T-helper 2 cell treated with Interferon-gamma antibody and Interleukin-4, amounts not matched to agents 5 μg/mL and 100 μg/mL, for 36 hours (primary cell): ENCODE results near the gene SAMHD1.
"Not testable (repeated sequence)": the region's sequence is repeated elsewhere in the genome, so short reads cannot be mapped to it uniquely, and the experiment has no call there.

Experiments used
- DNase-seq: peaks from one replicate; pipeline ENCODE4 v3.0.0; 2021; ENCODE audit warnings: low spot score
- H3K27ac Mint-ChIP-seq: one replicate; pipeline ENCODE4 v1.8.0; 2021; ENCODE audit warnings: mild to moderate bottlenecking, mixed read lengths
- H3K27me3 Mint-ChIP-seq: one replicate; pipeline ENCODE4 v1.8.0; 2021; ENCODE audit warnings: low read depth, mixed read lengths
- H3K36me3 Mint-ChIP-seq: one replicate; pipeline ENCODE4 v1.8.0; 2021; ENCODE audit warnings: low read depth, mixed read lengths
- H3K4me1 Mint-ChIP-seq: one replicate; pipeline ENCODE4 v1.8.0; 2021; ENCODE audit warnings: low read depth, mixed read lengths
- H3K4me3 Mint-ChIP-seq: one replicate; pipeline ENCODE4 v1.8.0; 2022; ENCODE audit warnings: mild to moderate bottlenecking, moderate library complexity, mixed read lengths
- H3K9me3 Mint-ChIP-seq: one replicate; pipeline ENCODE4 v1.8.0; 2021; ENCODE audit warnings: mixed read lengths

Gene SAMHD1

DNA sequence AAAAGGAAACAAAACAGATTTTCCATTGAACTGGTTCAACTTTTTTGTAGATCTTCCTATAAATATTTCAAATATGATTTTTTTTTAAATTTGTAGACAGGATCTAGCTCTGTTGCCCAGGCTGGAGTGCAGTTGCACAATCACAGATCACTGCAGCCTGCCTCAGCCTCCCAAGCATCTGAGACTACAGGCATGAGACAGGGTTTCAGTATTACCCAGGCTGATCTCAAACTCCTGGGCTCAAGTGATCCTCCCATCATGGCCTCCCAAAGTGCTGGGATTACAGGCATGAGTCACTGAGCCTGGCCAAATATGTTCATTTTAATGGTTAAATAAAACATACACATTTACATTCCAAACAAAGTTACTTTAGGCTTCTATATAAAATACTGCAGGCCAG is 33.6 kb downstream of the SAMHD1 start:
- H3K4me1 Mint-ChIP-seq, result peaks cover 4% of the 10 kb centered on the region
- H3K9me3 Mint-ChIP-seq, result no peaks in the 10 kb centered on the region
- DNase-seq, result no peak
- H3K36me3 Mint-ChIP-seq, result peaks cover 45% of the 10 kb centered on the region
- H3K27ac Mint-ChIP-seq, result no peak overlapping the region
- no peaks in the 10 kb centered on the region for H3K27me3 Mint-ChIP-seq
- no peak overlapping the region for H3K4me3 Mint-ChIP-seq

DNA sequence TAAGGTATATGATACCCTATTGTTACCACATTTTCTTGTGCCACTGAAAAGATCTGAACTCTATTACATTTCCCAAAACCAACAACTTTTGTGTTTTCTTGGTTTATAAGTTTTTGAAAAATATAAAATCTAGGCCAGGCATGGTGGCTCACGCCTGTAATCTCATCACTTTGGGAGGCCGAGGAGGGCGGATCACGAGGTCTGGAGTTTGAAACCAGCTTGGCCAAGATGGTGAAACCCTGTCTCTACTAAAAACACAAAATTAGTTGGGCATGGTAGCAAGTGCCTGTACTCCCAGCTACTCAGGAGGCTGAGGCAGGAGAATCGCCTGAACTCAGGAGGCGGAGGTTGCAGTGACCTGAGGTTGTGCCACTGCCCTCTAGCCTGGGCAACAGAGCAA is 34.3 kb downstream of the SAMHD1 start:
- H3K4me3 Mint-ChIP-seq, result no peak overlapping the region
- peaks cover 43% of the 10 kb centered on the region for H3K36me3 Mint-ChIP-seq
- no peaks in the 10 kb centered on the region for H3K9me3 Mint-ChIP-seq
- peaks cover 4% of the 10 kb centered on the region for H3K4me1 Mint-ChIP-seq
- no peaks in the 10 kb centered on the region for H3K27me3 Mint-ChIP-seq
- H3K27ac Mint-ChIP-seq, result no peak overlapping the region
- no peak for DNase-seq

DNA sequence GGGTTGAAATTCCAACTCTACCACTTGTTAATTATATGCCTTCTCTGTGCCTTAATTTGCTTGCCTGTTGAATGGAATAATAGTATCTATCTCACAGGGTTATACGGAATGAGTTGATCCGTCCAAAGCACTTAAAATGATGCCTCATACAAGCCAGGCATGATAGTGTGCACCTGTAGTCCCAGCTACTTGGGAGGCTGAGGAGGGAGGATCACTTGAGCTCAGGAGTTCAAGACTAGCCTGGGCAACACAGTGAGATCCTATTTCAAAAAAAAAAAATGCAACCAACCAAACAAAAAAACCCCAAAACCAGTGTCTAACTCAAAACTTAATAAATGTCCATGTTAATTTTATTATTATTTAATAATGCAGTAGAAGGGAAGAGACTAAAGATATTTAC is 35.3 kb downstream of the SAMHD1 start:
- Mint-ChIP-seq H3K27ac (no peak overlapping the region), H3K27me3 (no peaks in the 10 kb centered on the region), H3K4me1 (peaks cover 4% of the 10 kb centered on the region), H3K9me3 (no peaks in the 10 kb centered on the region), H3K4me3 (no peak overlapping the region), H3K36me3 (peaks cover 49% of the 10 kb centered on the region)
- DNase-seq, result no peak

DNA sequence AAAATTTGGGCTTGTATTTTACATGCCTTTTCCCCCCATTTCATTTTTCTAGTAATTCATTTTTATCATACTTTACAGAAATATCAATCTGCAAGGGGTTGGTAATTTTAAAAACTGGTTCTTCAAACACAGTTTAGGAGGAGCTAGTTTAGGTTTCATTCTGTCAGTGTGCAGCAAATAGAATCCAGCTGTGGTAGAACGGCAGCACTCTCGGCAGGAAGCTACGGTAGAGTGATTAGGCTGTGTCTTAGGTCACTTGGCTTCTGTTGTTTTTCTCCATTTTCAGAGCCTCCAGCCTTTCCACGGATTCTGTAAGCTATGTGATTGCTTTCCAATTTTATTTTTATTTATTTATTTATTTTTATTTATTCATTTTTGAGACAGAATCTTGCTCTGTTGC is 42.9 kb downstream of the SAMHD1 start:
- no peaks in the 10 kb centered on the region for H3K9me3 Mint-ChIP-seq
- H3K27me3 Mint-ChIP-seq, result no peaks in the 10 kb centered on the region
- no peak overlapping the region for H3K27ac Mint-ChIP-seq

DNA sequence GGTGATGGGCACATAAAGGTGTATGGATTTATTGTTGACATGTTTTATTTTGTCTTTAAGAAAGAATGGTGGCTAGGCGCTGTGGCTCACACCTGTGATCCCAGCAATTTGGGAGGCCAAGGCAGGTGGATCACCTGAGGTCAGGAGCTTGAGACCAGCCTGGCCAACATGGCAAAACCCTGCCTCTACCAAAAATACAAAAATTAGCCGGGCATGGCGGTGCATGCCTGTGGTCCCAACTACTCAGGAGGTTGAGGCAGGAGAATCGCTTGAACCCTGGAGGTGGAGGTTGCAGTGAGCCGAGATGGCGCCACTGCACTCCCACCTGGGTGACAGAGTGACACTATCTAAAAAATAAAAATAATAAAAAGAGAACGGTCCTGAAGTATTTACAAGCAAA is 45.4 kb downstream of the SAMHD1 start:
- not testable (repeated sequence) for H3K27me3 Mint-ChIP-seq, H3K9me3 Mint-ChIP-seq, DNase-seq, H3K4me3 Mint-ChIP-seq
- H3K27ac Mint-ChIP-seq, result peak overlapping the region; percentile 65
- H3K4me1 Mint-ChIP-seq, result peaks cover 11% of the 10 kb centered on the region
- H3K36me3 Mint-ChIP-seq, result peaks cover 53% of the 10 kb centered on the region

More for the DNA sequence above, 42.9 kb downstream of the SAMHD1 start:
- peaks cover 11% of the 10 kb centered on the region for H3K4me1 Mint-ChIP-seq
- no peak for DNase-seq
- H3K36me3 Mint-ChIP-seq, result peaks cover 52% of the 10 kb centered on the region
- H3K4me3 Mint-ChIP-seq, result no peak overlapping the region

DNA sequence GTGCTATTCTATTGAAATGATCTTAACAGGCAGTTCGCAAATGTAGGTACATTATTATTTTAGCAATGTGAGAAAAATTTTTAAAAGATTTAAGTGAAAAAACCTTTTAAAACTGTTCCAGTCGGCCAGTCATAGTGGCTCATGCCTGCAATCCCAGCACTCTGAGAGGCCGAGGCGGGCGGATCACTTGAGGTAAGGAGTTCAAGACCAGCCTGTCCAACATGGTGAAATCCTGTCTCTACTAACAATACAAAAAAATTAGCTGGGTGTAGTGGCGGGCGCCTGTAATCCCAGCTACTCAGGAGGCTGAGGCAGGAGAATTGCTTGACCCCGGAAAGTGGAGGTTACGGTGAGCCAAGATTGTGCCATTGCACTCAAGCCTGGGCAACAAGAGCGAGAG is 45.9 kb downstream of the SAMHD1 start:
- Mint-ChIP-seq H3K27ac (peak overlapping the region; percentile 65), H3K4me1 (peaks cover 11% of the 10 kb centered on the region), H3K36me3 (peaks cover 55% of the 10 kb centered on the region)
- not testable (repeated sequence) for H3K4me3 Mint-ChIP-seq, H3K9me3 Mint-ChIP-seq, H3K27me3 Mint-ChIP-seq, DNase-seq

DNA sequence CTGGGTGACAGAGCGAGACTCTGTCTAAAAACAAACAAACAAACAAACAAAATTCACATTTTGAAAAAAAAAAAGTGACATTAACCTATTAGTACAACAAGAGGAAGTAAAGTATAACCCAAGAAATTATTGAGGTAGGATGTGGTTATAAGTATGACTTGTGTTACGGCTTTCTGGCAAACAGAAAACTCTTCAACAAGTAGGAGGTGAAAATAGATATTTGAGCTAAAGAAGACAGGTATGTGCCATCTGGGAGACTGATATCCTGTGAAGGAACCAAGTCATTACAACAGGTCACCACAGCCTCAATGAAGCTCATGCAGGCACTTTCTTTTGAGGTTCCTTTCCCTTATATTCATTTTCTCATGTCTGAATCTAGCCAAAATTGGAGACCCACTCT is 46.8 kb downstream of the SAMHD1 start:
- Mint-ChIP-seq H3K27ac (peak overlapping the region; percentile 83), H3K36me3 (peaks cover 55% of the 10 kb centered on the region), H3K27me3 (no peaks in the 10 kb centered on the region), H3K9me3 (no peaks in the 10 kb centered on the region), H3K4me3 (peak overlapping the region; percentile 59), H3K4me1 (peaks cover 11% of the 10 kb centered on the region)
- DNase-seq, result no peak

DNA sequence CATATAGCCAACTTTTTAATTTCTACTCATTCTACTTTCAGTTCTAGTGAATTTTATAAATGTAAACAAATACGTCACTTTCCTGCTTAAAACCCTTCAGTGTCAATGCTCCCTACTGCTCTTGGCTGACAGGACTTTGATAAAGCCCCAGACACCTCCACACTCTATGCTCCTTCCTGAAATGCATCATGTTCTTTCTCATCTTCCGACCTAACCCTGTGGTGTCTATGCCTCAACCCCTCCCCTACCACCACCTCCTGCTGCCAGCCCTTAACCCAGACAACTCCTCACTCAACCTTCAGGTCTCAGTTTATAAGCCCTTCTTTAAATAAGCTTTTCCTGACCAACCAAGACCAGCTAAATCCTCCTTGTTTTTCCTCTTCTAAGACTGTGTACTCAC is 56.5 kb downstream of the SAMHD1 start:
- DNase-seq, result peak; percentile 10
- peak overlapping the region; percentile 64 for H3K27ac Mint-ChIP-seq
- no peaks in the 10 kb centered on the region for H3K27me3 Mint-ChIP-seq
- no peaks in the 10 kb centered on the region for H3K9me3 Mint-ChIP-seq
- H3K36me3 Mint-ChIP-seq, result peaks cover 65% of the 10 kb centered on the region
- H3K4me3 Mint-ChIP-seq, result no peak overlapping the region
- H3K4me1 Mint-ChIP-seq, result peaks cover 3% of the 10 kb centered on the region

DNA sequence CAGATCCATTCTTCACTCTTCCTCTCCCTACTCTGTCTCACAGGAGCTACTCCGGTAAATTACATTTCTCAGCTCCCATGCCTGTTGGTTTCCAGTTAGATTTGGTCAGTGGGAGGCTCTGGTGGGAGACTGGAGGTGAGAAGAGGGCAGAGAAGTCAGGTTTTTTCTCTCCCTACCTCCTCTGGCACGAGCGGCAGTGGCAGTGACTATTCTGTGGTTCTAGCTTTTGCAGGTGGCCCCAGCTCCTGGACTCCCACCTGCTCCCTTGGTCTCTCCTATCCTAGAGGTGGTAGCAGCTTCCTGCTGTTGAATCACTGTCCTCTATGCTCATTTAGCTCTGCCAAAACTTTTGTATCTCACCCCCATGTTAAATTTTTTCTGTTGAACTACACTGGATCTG is 57.7 kb downstream of the SAMHD1 start:
- Mint-ChIP-seq H3K9me3 (no peaks in the 10 kb centered on the region), H3K4me3 (no peak overlapping the region), H3K36me3 (peaks cover 63% of the 10 kb centered on the region), H3K27me3 (no peaks in the 10 kb centered on the region), H3K4me1 (peaks cover 3% of the 10 kb centered on the region), H3K27ac (no peak overlapping the region)
- no peak for DNase-seq

DNA sequence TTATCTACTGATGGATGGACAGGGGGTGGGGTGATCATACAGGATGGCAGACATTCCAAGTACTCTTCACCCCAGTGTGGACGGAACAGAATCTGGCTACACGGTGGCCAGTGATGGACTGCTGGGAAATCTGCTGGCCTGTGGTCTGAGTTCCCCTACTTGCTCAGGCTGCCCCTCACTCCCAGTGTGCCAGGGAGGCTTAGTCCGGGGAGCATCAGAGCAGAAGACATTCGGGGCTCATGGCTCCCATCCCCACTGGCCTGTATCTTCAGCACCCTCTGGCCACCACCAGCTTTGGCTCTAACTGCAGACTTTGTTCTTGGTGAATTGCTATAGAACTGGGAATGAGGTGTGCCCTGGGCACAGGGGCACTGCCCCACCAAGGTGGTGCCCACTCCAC is 60.3 kb downstream of the SAMHD1 start:
- no peak overlapping the region for H3K4me3 Mint-ChIP-seq
- H3K9me3 Mint-ChIP-seq, result no peaks in the 10 kb centered on the region
- peaks cover 8% of the 10 kb centered on the region for H3K4me1 Mint-ChIP-seq
- H3K27ac Mint-ChIP-seq, result no peak overlapping the region
- H3K36me3 Mint-ChIP-seq, result peaks cover 53% of the 10 kb centered on the region
- no peaks in the 10 kb centered on the region for H3K27me3 Mint-ChIP-seq
- DNase-seq, result no peak

DNA sequence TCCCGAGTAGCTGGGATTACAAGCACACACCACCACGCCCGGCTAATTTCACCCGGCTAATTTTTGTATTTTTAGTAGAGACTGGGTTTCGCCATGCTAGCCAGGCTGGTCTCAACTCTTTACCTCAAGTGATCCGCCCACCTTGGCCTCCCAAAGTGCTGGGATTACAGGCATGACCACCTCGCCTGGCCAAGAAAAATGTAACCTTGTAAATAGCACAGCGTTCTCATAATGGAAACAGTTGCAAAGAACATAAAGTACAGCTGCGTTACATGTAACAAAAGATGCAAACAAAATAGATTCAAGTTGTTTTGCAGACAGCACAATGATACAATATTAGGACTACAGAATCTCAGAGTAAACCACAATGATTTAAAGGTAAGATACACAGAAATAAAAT is 60.9 kb downstream of the SAMHD1 start:
- H3K9me3 Mint-ChIP-seq, result no peaks in the 10 kb centered on the region
- peaks cover 8% of the 10 kb centered on the region for H3K4me1 Mint-ChIP-seq
- no peak overlapping the region for H3K27ac Mint-ChIP-seq
- no peak for DNase-seq
- peaks cover 51% of the 10 kb centered on the region for H3K36me3 Mint-ChIP-seq
- no peak overlapping the region for H3K4me3 Mint-ChIP-seq
- H3K27me3 Mint-ChIP-seq, result no peaks in the 10 kb centered on the region

DNA sequence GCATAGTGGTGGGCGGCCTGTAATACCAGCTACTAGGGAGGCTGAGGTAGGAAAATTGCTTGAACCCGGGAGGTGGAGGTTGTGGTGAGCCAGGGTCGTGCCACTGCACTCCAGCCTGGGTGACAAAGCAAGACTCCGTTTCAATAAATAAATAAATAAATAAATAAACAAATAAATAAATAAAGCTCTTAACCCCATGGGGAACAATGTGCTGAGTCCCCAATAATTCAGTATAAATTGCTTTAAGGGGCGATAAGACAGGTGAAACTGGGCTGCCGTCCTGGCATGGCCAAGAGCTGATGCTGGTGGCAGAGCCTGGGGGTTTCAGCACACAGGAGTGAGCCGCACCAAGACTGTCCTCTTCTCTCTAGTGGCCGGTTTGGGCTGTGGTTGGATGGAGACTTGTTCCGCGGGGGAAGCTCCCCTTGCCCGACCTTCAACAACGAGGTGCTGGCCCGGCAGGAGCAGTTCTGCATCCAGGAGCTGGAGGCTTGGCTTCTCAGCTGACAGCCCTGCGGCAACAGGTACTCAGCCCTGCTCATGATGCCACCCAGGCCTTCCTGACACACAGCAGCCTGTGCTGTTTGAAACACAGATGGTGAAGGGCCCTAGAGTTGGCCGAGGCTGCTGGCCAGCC is 62.5 kb downstream of the SAMHD1 start:
- Mint-ChIP-seq H3K9me3 (no peaks in the 10 kb centered on the region), H3K27ac (no peak overlapping the region), H3K27me3 (no peaks in the 10 kb centered on the region), H3K4me3 (no peak overlapping the region), H3K4me1 (peaks cover 6% of the 10 kb centered on the region), H3K36me3 (peaks cover 42% of the 10 kb centered on the region)
- DNase-seq, result no peak

DNA sequence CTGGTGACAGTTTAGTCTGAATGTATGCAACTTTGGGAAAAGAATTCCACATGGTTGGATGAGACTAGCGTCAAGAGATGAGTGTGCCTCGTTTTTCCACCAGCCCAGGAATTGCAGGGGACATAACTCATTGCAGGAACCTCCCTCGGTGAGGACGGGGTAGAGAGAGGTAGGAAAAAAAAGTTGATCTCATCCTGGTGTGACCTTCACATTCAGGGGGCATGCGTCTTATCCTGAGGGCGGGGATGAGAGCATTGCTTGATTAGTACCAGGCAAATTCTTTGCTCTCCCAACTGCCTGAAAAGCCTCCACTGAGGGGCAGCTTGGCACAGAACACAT is 63.8 kb downstream of the SAMHD1 start:
- H3K27ac Mint-ChIP-seq, result no peak overlapping the region
- H3K36me3 Mint-ChIP-seq, result peaks cover 30% of the 10 kb centered on the region
- H3K4me3 Mint-ChIP-seq, result no peak overlapping the region

DNA sequence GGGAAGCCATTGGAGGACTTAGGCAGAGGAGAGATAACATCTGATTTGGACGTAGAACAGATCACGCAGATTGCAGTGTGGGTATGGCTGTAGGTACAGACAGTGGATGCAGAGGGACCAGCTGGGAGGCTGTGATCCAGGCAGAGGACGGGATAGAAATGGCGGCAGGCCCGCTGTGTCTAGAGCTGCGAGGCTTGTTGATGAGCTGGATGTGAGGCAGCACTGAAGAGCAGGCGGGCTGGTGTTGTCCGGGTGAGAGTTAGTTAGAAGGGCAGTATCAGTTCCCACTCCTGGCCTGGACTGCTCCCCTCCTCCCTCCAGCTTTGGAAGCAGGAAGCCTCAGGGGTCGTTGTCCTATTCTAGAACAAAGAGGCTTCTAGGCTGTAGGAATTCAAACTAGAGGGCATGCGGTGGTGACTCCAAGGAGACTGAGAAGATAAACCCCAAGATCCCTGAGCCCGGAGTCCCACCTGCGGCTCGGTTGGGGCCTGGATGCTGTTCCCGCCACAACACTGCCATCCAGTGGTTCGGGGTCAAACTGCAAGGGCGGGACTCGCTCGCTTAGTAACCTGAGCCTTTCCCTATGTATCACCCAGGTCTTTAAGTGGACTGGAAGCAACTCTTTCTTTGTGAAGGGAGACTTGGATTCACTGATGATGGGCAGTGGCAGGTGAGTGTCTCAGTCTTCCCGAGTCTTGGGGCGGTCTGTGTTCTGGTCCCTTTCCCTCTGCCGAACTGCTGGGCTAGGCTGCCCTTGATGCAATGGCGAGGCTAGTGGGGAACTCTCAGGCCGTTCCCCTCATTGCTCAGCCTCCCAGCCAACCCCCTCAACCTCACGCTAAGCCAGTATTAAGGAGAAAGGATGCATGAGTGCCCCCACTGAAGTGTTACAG is 64.4 kb downstream of the SAMHD1 start:
- no peaks in the 10 kb centered on the region for H3K9me3 Mint-ChIP-seq
- peaks cover 25% of the 10 kb centered on the region for H3K36me3 Mint-ChIP-seq
- H3K27me3 Mint-ChIP-seq, result no peaks in the 10 kb centered on the region
- peaks cover 6% of the 10 kb centered on the region for H3K4me1 Mint-ChIP-seq
- peak overlapping the region; percentile 43 for H3K27ac Mint-ChIP-seq
- H3K4me3 Mint-ChIP-seq, result no peak overlapping the region
- DNase-seq, result peak; percentile 70

More for the DNA sequence above, 63.8 kb downstream of the SAMHD1 start:
- DNase-seq, result no peak
- H3K9me3 Mint-ChIP-seq, result no peaks in the 10 kb centered on the region
- H3K27me3 Mint-ChIP-seq, result no peaks in the 10 kb centered on the region
- peaks cover 6% of the 10 kb centered on the region for H3K4me1 Mint-ChIP-seq
